Stimulated activated CD4-positive, alpha-beta T cell treated with anti-CD3 and anti-CD28 coated beads, Interleukin-15, amount 100 ng/mL, for 24 hours (primary cell): ENCODE results near the gene MAPK4.
"Not testable (repeated sequence)": the region's sequence is repeated elsewhere in the genome, so short reads cannot be mapped to it uniquely, and the experiment has no call there.

ENCODE experiments used
- DNase-seq: peaks from one replicate; pipeline ENCODE4 v3.0.0-alpha.2; 2020

The MAPK4 gene

DNA sequence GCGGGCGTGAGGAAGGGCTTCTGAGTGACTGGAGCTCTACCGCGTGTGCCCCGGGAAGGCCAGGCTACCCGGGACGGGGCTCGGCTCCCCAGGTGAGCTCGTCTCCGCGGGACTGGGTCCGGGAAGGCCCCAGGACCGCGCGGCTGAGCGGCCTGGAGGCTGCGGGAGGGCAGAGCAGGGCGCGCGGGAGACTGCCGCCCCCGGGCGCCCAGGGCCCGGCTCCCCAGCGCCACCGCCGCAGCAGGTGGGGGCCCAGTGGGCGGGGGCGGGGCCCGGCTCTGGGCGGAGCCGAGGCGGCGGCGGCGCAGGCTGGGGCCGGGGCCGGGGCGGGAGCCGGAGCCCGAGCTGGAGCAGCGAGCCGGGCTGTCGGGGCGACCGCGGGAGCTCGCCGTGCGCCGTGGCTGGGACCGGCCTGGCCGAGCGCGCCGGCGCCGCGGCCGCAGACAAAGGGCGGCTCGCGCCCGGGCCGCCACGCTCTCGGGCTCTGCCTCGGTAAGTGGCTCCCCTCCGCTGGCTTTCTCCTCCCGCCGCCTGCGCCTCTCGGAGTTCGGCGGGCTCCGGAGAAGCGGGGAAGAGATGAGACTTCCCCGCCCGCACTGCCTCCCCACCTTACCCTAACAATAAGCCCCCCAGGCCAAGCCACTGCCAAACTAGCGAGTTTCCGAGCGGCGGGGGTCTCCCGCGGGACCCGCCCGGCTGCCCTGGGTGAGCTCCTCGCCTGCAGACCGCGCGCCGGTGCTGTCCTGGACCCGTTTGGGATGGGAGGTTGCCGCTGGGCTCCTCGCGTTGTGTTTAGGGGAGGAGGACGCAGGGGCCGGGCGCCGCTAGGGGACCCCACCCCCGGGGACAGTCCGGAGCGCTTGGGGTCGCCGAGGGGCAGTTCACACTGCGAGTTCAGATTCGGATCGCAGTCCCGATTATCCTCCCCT, at the start of gene MAPK4:
Gene MAPK4, plus strand, starts transcription at position 336 of the 929 bp plus-strand sequence. CDS start 103,872 bp downstream, outside the sequence.
- peak; percentile 50 for DNase-seq

DNA sequence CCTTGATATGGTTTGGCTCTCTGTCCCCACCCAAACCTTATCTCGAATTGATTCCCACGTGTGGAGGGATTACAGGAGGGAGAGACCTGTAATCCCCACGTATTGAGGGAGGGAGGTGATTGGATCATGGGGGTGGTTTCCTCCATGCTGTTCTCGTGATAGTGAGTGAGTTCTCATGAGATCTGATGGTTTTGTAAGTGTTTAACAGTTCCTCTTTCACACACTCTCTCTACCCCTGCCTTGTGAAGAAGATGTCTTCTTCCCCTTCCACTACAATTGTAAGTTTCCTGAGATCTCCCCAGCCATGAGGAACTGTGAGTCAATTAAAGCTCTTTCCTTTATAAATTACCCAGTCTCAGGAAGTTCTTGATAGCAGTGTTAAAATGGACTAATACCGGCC, 42.6 kb upstream of the MAPK4 start:
- not testable (repeated sequence) for DNase-seq

DNA sequence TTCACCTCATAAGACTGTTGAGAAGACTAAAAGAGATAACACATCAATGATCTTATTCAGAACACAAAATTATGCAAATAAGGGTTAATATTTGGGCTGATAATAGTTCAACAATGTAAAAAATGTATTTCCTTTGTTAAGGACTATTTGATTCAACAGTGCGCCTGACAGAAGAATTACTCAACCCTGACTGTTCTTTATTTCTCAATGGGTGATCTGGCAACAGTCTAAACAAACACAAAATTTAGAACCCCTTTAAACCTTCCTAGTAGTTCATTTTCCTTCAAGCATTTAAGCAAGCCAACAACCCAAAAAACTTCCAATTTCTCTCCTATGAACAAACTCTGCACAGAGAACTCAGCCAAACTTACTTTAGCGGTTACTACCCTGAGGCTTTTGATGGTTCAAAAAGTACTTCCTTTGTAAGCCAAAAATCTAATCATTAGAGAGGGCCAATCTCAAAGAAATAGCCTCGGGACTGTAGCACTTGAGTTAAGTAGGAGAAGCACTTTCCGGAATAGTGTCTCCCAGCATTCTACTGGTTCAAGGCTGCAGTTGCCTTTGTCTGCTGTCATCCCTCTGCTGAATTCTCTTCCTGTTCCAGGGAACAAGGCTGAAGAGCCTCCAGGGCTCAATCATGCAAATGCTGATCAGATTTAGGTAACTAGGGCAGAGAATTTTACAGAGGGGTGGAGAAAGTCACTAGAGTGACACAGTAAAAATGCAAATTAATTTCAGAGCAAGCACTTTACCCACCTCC, 40.9 kb upstream of the MAPK4 start:
- no peak for DNase-seq

DNA sequence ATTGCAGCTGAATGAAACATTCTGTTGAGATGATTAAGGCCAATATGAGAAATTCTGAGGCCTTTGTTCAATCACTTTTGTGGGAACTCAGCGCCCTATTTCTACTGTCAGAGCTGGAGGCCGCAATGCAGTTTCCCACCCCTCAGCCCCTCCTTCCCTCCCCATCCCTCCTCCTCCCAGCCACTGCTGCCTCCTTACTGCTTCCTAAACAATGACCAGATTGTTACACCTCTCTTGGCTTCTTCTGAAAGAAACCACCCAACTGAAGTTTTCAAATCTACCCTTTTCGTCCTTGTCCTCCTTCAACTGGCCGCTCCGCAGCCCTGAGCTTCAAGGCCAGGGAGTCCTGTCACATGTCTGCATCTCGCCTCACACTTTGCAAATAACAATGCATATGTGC, 36.7 kb upstream of the MAPK4 start:
- DNase-seq: no peak

DNA sequence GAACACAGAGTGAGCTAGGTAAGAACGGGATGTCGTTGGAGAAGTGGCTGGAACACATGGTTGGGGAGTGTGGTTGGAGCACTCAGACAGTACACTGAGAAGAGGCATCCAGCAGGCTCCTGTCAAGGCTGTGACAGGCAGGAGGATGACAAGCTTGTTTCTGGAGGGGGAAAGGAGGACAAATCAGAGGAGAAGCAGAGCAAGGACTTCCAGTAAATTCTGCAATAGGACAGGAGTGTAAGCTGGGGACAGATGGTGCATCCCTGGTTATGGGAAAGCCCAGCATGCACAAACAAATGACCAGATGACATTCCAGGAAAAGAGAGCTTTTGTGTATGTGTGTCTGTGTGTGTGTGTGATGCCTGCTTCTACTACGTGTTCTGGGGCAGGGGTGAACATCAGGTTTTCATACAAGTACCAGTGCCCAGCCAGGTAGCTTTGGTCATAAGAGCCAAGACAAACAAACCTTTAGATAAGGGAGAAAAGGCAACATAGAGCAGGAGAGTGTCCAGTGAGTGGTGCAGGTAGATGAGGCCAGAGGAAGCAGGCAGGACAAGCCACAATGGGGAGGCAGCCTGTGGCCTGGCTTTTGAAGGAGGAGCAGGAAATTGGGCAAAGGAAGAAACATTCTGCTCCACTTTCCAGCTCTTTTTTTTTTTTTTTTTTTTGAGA, 32.1 kb upstream of the MAPK4 start:
- no peak for DNase-seq

DNA sequence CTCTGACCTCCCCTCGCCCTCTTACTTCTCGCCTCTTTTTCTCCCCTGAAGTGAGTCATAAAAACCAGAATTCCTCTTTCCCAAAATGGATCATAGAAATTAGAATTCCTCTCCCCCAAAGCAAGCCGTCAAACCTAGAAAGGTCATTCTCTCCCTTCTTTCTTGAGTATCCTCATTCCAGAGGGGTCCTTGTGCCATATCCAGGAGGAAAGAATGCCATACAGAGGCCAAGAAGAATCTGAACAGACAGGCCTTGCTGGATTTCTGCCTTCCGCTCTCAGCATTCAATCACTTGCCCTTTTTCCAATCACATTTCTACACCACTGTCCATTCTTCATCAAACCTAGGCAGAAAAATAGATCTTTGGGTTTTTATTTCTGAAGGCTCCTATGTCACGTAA, 31.1 kb upstream of the MAPK4 start:
- DNase-seq: no peak

DNA sequence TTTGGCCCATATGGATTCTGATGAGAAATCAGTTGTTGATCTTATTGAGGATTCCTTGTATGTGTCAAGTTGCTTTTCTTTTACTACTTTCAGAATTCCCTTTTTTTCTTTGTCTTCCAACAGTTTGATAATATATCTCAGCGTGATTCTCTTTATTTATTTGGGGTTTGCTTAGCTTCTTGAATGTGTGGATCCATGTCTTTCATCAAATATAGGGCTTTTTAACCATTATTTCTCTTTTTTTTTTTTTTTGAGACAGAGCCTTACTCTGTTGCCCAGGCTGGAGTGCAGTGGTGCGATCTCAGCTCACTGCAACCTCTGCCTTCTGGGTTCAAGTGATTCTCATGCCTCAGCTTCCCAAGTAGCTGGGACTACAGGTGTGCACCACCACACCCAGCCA, 26.1 kb upstream of the MAPK4 start:
- not testable (repeated sequence) for DNase-seq

DNA sequence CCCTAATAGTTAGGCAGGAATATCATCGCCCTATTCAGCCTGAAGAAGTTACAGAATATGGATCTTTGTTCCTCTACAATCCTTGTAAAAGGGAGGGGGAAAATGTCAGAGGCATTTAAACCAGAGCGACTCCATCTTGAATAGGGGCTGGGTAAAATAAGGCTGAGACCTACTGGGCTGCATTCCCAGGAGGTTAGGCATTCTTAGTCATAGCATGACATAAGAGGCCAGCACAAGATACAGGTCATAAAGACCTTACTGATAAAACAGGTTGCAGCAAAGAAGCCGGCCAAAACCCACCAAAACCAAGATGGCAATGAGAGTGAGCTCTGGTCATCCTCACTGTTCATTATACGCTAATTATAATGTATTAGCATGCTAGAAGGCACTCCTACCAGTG, 15.4 kb upstream of the MAPK4 start:
- DNase-seq: not testable (repeated sequence)

DNA sequence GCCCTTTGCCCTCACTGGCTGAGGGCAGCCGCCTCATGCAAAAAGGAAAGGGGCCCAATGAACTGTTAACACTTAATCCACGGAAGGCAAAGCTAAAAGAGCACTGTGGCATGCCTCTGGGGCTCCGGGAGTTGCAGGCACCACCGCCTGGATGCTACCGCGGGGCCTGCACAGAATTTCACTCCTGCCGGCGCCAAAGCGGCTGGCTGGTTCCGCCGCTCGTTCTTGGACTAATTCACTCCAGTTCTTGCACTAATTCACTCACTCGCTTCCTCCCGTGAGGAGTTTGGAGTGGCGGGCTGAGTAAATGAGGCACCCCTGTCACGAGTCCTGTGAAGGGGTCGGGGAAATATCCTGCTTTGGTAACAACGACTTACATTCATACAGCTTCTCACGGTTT, 14.0 kb upstream of the MAPK4 start:
- DNase-seq: no peak

DNA sequence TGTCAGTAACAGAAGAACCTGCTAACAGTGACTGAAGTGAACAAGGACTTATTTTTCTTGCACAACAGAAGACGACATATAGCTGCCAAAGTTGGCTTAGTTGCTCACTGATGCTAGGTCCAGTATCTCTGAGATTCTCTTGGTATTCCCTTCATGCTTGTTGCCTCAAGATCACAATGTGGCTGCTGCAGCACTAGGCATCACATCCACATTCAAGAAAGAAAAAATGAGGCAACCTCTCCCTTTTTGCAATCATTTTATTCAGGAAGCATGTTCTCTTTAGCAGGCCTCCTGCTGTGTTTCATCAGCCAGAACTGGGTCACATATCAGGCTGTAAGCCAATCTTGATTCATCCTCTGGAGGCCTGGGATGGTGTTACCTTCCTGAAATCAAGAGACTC, 11.7 kb upstream of the MAPK4 start:
- DNase-seq: no peak

DNA sequence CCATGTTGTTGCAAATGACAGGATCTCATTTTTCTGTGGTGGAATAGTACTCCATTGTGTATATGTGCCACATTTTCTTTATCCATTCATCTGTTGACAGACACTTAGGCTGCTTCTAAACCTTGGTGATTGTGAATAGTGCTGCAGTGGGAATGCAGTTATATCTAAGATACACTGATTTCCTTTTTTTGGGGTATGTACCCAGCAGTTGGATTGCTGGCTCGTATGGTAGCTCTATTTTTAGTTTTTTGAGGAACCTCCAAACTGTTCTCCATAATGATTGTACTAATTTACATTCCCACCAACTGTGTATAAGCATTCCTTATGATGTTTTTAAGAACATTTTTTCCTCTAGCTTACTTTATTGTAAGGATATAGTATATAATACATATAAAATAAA, 8.2 kb upstream of the MAPK4 start:
- not testable (repeated sequence) for DNase-seq

DNA sequence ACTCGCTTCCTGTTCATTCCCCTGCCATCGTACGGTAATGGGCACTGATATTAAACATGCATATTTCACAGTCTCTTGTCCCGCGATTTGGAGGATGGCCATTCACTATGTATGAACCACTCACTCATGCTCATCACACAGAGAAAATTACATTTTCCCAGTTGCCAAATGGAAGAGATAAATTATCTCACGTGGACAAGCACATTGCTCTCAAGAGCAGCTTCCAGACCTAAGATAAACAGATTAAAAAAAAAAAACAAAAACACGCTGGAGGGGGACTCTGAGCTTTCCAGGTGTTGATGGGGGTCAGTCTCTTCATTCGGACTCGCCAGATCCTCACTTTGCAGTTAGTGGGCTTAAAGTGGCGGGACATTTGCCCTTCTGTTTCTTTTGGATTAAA, 1.7 kb upstream of the MAPK4 start:
- no peak for DNase-seq

DNA sequence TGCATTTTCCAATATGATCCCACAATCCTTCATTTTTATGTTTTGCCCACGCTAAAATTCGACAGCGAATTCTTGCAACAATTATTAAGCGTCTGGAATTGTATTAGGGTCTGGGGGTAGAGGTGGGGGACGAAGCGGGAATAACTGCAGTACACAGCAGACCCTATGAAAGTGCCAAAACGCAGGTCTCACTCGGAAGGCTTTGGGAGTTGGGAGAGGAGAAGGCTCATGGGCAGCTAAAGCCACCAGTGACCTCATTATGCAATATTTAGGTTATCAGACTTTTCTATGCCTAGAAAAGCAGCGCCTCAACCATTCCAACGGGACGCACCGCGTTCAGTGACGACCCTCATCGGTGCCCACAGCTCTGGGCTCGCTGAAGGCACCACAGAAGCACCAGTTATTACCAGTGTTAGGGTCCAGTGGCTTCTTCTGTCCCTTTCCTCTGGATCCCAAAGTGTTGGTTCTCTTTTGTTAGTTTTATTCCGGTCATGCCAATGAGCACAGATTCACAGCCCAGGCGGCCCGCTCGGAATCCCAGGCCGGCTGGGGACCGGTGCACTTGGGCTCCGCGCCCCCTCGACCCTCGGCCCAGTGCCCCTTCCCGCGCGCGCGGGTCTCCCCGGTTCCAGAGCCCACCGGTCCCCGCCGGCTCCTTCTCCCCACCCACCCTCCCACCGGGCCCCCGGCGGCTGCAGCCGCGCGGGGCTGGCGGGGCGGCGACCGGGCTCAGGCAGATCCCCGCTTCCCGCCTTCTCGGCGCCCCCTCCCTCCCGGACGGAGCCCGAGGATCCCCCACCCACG, 737 bp upstream of the MAPK4 start:
- no peak for DNase-seq

DNA sequence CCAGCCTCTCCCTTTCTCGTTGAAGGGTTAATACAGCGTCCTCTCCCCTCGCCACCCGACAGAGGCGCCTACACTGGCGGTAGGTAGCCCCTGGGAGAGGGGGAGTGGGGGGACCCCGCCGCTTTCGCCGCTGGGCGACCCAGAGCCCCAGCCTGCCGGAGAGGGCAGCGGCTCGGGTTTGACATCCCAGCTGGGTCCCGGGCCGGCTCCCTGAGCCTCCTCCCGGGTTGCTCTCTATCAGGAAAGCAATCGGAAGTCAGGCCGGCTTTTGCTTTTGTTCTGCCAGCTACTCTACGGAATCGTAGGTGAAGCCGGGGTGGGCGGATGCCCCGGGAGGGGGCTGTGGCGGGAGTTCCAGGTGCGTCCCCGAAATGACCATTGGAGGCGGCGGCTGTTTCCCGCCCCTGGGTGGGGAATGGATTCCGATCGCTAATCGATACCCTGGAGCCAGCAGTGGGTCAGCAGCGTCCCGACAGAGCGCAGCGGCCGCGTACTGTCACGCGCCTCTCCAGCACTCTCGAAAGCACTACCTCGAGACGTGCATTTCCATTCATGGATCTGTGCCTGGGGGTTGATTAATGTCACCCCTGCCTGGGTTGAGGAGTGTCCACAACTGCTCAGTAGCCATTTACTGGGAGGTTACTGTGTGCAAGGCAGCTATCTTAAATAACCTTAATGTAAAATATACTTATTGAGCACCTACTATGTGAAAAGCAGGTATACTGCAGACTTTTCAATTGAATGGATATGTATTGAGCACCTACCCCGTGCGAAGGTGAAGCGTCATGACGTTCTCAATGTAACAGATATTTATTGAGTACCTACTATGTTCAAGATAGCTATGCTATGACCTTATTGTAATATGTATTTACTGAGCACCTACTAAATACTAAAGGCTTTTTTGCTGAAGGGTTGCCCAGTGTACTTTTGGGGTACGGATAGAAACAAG, 1.1 kb downstream of the MAPK4 start:
- peak; percentile 10 for DNase-seq

DNA sequence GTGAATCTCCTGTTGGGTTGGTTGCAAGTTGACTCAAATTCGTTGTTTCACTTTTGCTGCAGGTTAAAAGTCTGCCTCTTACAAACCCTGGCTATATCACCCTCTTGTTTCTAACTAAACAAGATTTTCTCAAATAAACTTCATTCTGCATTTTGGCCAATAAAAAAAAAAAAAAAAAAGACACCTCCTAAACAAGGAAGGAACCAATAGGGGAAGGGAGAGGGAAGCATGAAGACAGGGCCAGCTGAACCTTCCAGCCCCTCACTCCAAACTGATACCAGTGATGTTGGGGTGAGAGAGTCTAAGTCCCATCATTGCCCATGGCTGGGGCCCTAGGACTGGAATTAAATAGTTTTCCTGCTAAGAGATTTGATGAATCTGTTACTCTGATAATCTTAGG, 2.4 kb downstream of the MAPK4 start:
- not testable (repeated sequence) for DNase-seq

DNA sequence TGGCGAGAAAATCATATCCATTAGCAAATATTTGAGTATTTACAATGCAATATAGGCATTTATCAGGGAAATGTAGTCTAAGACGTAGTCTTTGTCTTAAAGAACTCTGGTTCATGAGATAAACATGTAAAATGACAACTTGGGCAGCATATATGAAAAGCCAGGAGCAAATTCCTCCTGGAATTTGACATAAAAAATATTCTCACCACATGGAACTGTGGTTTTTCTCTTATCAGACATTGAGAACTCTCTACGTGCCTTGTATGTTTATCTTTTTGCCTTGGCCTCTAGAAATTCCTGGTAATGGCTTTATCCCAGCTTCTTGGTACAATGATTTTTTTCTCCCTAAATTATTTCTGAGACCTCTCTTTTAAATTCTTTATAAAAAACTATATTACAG, 2.8 kb downstream of the MAPK4 start:
- no peak for DNase-seq

DNA sequence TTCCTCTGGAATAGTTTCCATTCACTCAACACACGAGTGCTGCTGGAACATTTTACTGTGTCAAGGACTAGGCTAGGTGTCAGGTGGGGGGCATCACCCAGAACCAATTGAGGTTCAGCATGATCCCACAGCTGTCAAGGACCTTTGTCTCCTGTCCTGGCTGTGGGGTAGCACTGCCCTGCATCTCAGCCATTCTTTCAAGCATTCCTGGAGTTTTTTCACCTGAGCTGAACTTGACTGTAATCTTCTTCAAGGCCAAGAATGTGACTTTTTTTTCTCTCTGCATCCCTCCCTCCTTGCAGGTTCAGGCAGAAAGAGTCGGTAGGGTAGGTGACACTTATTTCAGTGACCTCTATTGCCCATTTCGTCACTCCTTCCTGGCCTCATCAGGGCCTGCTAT, 3.5 kb downstream of the MAPK4 start:
- DNase-seq: no peak

DNA sequence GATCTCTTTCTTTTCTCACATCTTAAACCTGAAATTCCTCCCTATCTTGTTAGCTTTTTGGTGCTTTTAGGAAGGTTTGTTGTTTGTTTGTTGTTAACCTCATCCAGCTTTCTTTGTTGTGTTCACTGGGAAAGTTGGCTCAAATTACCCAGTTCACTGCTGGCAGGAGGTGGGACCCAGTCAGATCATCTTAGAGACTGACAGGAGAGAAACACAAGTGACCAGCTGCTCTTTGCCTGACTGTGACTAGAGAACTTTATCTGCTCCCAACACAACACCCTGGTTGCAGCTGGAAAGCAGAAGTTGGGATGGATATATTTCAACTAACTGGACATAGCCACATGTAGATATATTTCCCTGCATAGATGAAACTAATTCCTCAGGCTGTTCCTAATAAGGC, 10.0 kb downstream of the MAPK4 start:
- DNase-seq: no peak

DNA sequence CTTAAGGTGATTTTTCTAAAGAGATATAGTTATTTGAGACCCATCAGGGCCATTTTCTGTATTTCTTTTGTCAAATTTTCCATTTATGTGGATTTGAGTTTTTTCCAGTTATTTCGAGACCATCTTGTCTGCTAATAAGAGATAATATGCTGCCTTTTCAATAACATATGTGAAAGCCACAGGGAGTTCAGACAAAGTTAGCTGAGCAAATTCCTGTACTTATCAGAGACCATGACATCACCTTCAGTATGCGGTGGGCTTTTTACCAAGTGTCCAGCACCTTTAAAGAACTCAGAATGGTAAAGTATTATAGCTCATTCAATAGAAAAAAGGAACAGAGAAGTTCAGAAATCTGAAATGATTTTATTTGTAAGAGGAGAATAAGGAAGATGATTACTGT, 11.7 kb downstream of the MAPK4 start:
- no peak for DNase-seq

DNA sequence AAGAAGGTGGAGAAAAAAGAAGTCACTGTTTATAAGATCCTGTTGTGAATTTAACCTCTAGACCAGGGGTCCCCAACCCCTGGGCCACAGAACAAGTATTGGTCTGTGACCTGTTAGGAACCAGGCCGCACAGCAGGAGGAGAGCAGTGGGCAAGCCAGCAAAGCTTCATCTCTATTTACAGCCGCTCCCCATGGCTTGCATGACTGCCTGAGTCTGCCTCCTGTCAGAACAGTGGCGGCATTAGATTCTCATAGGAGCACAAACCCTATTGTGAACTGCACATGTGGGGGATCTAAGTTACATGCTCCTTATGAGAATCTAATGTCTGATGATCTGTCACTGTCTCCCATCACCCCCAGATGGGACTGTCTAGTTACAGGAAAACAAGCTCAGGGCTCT, 13.3 kb downstream of the MAPK4 start:
- not testable (repeated sequence) for DNase-seq

DNA sequence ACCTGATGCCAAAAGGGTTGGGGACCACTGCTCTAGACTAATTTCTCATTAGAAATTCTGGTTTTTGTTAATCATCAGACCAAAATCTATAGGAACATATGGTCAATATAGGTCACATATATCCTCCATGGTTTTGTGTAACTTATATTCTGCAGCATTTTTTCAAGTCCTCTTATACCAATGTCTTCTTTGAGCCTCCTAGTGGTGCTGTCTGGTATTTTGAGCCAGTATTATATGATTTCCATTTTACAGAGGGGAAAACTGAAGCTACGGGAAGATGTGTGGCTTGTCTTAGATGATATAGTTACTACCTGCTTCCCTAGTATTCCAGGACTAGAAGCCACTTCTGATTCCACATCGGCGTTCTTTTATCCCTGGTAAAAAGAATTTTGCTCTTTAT, 13.8 kb downstream of the MAPK4 start:
- DNase-seq: no peak
